HG03103 (cell line): Measurements from ENCODE around the gene PRKG1.
"Not testable (repeated sequence)": the region's sequence is repeated elsewhere in the genome, so short reads cannot be mapped to it uniquely, and the experiment has no call there.

Experiments used
- ATAC-seq: cut with Tn5 transposase; IDR thresholded peaks from one replicate; pipeline ENCODE4 v1.9.1; 2021; ENCODE audit warnings: low read depth; ENCODE audit not compliant: unreplicated experiment

PRKG1 gene

GRCh38 chr10:51669041-51669440 is 594.8 kb downstream of the PRKG1 start:
- ATAC-seq = no peak

DNA sequence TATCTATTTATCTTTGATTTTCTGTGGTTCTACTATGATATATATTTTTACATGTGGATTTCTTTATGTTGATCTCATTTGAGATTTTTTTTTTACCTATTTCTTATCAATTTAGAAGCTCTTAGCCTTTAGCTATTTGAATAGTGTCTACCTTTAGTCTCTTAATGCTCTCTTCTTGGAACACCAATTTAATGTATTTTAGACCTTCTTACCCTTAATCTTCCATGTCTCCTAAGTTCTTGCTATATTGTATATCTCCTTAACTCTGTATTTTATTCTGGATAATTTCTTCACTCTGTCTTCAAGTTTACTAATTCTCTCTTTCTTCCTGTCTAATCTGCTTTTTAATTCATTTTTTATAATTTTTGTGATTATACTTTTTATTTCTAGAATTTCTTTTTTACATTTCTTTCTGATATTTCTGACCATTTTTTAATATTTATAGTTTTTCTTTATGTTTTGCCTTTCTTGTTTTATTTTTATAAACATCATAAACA is 597.8 kb downstream of the PRKG1 start:
- no peak for ATAC-seq

DNA sequence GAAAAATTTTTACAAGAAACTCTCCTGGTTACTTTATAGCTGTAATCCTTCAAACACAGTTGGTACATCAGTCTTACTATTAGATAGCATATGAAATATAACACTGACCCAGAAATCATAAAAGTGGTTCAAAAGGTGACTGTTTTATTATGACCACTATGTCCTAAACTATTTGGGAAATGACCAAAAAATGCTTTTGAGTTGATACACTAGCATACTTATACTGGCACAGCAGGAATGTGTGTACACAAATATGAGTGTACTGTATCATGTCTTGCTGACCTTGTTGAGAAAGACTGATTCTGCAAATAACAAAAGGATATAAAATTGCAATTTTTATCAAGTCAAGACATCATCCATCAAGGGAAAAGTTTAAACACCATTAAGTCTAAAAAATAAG is 600.8 kb downstream of the PRKG1 start:
- ATAC-seq = no peak

DNA sequence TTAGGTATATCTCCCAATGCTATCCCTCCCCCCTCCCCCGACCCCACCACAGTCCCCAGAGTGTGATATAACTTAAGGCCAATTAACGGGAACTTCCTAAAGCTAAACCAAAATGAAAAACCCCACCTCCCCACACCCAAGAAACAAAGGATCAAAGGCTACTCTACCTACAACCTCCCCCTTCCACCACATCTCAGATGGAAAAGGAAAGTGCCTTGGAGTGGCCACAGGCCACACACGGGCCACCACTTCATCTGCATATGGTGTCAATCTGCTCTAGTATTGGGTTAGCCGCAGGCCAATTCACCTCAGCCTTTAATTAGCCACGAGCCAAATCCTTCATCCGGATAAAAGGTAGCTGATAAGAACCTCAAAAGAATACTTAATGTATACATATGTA is 605.6 kb downstream of the PRKG1 start:
- ATAC-seq = no peak

GRCh38 chr10:51683031-51683691 is 608.9 kb downstream of the PRKG1 start:
- no peak for ATAC-seq

DNA sequence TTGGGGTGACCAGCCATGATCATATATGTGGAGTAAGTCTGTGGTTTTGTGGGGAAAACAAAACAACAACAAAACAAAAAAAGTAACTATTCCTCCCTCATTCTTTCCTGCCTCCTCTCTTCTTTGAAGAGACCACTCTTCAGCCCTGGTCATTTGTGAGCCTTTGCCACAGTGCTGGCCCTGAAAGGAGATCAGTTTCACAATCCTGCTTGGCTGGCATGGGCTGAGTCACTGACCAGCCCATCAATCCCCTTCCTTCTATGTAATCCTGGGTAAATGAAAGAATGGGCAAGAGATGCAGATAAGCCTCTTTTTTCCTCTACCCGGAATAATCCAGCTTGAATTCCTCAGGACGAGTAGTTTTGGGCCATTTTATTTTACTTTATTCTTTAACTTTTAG is 611.5 kb downstream of the PRKG1 start:
- no peak for ATAC-seq

GRCh38 chr10:51687296-51687695 is 613.0 kb downstream of the PRKG1 start:
- no peak for ATAC-seq

GRCh38 chr10:51688826-51689225 is 614.5 kb downstream of the PRKG1 start:
- not testable (repeated sequence) for ATAC-seq

DNA sequence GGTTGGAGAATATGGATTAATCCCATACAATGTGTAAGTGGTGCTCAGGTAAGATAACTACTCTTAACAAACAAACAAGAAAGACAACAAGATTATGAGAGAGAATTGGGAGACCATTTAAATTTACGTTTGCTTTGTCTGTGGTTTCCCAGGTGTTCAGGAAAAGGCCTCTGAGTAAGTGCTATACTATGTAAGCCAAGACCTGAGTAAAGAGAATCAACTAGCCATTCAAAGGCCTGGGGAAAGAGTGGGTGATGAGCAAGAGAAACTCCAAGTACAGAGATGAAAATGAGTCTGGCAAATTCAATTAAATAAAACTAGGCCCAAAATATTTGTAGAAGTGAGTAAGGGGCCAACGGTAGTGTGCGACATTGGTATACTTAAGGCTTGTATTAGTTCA is 615.2 kb downstream of the PRKG1 start:
- no peak for ATAC-seq

DNA sequence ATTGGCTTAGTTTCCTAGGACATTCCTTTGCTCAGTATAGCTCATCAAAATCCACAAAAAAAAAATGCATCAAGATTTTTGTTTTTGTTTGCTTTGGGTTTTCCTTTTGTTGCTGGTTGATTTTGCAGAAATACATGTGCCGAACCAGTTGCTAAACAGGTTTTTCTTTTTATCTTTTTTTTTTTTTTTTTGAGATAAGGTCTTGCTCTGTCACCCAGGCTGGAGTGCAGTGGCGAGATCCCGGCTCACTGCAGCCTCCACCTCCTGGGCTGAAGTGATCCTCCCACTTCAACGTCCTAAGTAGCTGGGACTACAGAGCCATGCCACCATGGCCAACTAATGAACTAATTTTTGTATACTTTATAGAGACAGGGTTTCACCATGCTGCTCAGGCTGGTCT is 616.8 kb downstream of the PRKG1 start:
- no peak for ATAC-seq

DNA sequence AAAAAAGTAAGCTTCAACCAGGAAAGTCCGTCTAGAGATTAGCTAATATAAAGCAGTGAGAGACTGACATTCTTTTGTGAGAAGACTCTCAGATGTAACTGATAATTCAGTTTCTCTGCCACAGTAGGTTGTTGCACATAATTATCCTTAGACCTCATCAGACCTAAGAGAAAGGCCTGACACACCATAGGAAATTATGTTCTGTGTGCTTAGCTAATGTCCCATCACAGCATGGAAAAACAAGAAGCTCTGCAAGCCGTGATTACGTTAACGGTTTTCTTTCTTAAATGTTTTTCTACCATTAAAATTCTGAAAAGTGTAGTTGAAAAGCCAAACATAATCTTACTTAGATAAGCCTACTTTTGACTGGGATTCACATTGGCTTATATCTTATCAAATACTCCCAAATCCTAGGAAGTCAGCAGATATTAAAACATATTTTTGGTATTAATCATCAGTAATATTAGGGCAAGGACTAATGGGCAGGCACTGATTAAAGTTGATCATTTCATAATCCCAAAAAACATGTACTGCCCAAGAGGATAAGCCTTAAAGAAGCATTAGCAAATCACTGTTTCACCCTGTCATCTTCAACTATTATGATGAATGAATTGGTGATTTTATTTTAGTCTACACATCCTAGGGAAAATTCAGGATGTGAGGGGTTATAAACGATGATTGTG is 619.9 kb downstream of the PRKG1 start:
- no peak for ATAC-seq

DNA sequence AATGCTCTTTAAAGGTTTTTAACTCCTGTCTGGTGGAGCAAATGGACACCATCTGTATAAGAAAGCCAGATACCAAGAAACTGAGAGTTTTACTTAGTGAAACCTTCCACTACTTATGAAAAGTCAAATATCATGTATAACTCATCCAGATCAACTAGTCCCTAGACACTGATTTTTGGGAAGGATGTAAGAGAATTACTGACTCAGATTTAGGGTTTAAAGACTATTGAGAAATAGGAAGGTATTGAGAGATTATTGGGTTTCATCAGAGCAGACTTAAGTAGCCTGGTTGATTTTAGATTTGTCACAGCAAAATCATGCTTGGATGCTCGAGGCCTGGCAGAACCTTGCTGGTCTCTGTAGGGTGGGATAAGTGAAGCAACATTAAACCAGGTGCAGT is 622.0 kb downstream of the PRKG1 start:
- no peak for ATAC-seq

- ATAC-seq = no peak
These were observed 624.3 kb downstream of the PRKG1 start for GRCh38 chr10:51698473-51699063.

DNA sequence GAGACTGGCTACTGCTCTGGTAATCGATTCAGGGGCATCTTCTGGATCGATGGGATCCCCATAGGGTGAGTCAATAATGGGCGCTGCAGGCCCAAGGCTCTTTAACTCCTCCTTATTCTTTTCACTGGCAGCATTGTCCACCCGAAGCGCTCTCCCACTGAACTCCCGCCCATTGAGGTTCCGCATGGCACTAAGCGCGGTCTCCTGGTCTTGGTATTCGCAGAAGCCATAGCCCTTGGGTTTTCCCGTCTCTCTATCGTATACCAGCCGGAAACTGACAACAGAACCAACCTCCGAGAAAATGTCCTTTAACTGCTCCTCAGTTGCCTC is 624.8 kb downstream of the PRKG1 start:
- peak; percentile 28 for ATAC-seq

DNA sequence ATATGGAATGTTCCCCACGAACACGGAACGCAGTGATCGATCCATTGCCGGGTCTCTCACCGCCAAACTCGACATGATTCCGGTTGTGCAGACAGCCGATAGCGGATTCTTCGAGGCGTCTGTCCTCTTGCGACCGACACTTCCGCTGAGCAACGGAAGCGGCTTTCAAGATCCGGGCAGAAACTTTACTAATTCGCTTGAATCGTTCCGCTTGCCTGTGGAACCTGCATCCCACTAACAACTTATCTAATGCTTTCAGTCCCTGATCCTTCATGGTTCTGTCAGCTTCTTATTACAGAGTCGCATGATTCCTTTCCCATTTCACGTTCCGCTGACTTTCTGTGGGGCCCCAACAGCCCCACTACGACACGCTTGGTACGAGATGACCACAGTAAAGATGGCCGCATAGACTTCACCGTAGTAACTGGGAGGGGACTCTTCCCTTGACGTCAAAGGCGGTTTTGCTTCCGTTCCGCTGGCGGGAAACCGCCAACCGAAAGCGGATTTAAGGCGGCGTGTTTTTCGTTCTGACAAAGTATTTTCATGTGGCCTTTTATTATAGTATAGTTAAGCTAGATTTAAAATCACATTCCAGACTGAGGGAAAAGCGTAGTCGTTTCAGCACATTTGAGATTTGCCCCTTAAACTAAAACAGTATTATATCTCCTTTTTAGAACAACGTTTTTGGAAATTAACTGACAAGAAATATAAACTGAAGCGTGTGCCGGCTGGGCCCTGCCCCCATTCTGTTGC is 625.4 kb downstream of the PRKG1 start, which contains the start of gene CSTF2T:
CSTF2T (minus strand) TSS at position 121 of the 753 bp plus-strand sequence; CDS start at position 75, 46 bp downstream.
- ATAC-seq = peak; percentile 90

DNA sequence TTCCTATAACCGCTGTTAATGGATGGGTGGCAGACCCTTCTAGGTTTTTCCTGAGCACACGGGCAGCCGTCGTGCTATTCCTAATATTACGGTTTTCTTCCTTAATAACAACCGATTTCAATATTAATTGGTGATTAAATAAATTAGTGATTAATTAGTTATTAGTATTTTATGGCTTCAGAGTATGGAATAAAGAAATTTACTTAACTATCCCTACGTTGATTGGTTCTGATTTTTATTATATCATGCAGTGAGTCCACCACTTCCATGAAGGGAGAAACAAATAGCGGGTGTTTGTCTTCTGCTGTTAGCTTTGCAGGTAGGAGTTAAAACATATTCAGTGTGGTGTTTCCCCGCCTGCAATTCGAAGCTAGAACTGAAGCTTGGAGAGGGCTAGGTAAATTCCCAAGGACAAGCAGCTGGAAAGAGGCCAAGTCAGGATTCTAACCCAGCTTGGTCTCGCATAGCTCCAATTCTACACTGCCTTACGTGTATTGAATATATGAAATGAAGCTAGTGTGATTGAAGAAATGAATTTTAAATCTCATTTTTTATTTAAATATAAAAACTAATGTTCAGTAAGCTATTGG is 626.0 kb downstream of the PRKG1 start:
- ATAC-seq = no peak

DNA sequence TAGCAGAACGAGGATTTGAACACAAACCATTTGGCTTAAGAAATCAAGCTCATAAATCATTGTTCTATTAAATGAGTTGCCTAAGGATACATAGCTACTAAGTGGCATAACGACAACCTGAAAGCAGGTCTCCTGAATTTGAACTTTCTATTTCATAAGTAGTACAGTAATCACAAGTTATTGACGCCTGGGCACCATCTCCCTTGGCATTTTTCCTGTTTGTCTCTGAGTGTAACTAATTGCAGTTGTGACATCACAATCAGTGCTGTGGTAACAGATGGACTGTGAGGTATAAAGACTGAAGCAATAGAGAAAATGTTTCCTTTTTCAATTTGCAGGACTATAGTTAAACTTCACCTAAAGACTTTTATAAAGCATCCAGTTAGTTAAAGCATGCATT is 631.5 kb downstream of the PRKG1 start:
- no peak for ATAC-seq

DNA sequence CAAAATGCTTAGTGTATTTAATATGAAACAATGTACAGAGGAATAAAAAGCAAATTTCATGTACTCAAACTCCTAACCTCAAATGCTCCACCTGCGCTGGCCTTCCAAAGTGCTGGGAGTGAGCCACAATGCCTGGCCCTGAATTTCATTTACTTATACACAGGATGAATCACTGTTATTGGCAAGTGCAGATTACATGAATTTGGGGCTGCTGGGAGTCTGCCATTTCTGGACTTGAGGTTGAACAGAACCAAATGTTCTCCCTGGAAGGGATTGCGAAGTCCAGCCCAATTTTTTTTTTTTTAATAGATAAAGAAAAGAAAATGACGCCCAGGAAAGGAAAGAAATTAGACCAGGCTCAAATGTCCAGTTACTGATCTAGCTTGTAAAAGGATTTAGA is 631.9 kb downstream of the PRKG1 start:
- ATAC-seq = no peak

DNA sequence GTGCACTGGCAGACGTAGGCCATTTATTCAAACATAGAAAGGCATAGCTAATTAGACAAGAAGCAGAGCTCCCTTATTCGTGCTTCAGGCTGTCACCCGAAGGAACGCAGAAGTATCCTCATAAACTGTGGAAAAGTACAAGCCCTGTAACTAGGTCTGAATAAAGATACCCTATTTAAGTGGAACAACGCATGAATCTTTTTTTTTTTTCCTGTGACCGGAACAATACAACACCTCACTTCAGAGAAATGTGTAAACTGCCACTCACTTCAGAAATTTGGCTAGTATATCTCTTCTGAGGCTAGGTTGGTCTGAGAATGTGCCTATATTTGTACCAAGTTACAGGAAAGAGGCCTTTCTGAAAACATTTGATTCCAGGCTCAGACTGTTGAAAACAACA is 633.1 kb downstream of the PRKG1 start:
- ATAC-seq = no peak

DNA sequence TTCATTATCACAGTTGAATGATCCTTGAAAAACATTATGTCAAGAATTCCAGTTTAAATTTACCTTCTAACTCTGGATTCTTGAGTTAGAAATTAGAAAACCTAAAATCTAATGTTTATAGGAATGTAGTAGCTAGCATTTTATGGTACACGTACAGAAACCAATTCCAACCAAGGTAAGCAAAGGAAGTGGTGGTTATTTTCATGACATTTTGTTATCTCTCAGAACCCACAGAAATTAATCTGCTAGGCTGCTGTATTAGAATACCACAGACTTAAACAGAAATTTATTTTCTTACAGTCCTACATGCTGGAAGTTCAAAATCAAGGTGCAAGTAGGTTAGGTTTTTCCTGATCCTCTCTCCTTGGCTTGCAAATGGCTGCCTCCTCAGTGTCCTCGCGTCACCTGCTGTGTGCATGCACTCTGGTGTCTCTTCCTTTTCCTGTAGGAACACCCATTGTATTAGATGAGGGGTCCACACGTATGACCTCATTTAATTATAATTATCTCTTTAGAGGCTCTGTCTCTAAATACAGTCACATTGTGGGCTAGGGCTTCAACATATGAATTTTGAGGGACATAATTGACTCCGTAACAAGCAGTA is 633.6 kb downstream of the PRKG1 start:
- ATAC-seq = no peak
